GM19372 (cell line): Measurements from ENCODE around the gene CD19.
"Not testable (repeated sequence)": the region's sequence is repeated elsewhere in the genome, so short reads cannot be mapped to it uniquely, and the experiment has no call there.

ENCODE experiments used
- ATAC-seq: cut with Tn5 transposase; IDR thresholded peaks from one replicate; pipeline ENCODE4 v1.9.1; 2021; ENCODE audit warnings: mild to moderate bottlenecking, low read depth, moderate library complexity; ENCODE audit not compliant: unreplicated experiment

CD19 gene

DNA sequence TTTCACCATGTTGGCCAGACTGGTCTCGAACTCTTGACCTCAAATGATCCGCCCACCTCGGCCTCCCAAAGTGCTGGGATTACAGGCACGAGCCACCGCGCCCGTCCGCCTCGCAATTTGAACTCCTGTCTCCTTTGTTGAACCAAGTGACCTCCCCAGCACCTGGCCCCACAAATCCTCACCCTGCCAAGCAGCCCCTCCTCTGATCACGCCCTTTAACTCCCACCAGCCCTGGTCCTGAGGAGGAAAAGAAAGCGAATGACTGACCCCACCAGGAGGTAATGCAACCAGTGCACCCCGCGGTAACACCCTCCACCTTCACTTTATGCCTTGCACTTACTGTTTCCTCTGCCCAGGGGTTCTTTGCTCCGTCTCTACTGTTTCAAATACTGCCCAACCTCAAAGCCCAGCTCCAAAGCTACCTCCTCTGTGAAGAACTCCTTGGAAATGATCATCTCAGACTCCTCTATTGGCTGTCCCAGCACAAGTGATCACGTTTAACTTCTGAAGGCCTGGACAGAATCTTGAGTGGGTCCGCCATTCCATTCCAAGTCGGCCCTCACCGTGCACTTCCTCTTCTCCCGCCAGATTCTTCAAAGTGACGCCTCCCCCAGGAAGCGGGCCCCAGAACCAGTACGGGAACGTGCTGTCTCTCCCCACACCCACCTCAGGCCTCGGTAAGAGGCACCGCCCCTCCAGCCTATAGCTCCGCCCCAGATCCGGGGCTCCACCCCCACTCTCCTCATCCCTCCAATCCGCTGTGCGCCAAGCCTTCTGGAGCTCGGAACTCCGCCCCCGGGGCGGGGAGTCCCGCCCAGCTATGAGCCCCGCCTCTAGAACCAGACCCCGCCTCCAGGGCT is 4.4 kb downstream of the CD19 start:
- no peak for ATAC-seq

DNA sequence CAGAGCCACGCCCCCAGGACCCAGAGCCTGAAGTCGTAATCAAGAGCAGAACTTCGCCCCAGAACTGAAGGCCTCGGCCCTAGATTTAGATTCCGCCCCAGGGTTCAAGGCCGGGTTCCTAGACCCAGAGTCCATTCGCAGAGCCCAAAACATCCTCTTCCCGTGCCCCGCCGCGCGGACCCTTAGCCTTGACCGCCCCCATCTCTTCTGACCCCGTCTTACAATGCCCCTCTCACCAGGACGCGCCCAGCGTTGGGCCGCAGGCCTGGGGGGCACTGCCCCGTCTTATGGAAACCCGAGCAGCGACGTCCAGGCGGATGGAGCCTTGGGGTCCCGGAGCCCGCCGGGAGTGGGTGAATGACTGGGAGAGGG is 5.0 kb downstream of the CD19 start:
- no peak for ATAC-seq

DNA sequence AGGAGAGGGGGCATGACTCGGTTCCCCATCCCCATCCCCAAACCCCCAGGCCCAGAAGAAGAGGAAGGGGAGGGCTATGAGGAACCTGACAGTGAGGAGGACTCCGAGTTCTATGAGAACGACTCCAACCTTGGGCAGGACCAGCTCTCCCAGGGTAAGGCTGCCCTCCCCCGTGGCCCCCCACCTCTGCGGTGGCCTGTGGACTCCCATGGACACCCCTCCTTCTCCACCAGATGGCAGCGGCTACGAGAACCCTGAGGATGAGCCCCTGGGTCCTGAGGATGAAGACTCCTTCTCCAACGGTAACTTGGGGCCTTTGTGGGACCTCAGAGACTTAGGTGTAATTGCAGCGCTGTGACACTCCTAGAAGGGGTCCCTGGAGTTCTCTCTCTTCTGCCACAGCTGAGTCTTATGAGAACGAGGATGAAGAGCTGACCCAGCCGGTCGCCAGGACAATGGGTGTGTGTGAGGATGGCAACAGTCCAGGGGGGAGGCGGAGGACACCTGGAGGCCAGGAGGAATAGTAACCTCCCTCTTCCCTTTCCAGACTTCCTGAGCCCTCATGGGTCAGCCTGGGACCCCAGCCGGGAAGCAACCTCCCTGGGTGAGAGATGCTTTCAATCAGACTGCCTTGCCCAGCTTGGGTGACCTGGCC is 5.6 kb downstream of the CD19 start:
- ATAC-seq, result no peak

DNA sequence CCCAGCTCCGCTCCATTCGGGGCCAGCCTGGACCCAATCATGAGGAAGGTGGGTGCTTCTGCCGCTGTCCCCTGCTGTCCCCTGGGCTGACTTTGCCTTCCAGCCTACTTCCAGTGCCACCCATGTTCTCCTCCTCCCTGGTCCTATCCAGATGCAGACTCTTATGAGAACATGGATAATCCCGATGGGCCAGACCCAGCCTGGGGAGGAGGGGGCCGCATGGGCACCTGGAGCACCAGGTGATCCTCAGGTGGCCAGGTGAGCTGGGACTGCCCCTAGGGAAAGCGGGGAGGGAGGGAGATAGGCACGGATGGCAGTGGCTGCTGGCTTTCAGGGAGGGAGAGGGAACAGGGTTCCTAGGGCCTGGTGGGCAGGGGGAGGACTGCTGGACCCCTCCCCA is 7.0 kb downstream of the CD19 start:
- no peak for ATAC-seq

DNA sequence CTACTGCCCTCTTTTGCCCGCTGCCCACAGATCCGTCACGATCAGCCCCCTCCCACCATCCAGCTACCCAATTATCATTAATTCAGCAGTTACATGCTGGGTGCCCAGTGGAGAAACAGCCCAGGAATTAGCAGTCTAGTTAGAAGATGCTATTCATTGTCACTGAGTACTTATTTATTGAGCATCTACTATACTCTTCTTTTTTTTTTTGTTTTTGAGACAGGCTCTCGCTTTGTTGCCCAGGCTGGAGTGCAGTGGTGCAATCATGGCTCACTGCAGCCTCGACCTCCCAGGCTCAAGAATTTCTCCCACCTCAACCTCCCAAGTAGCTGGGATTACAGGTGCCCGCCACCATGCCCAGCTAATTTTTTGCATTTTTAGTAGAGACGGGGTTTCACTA is 8.1 kb downstream of the CD19 start:
- not testable (repeated sequence) for ATAC-seq

DNA sequence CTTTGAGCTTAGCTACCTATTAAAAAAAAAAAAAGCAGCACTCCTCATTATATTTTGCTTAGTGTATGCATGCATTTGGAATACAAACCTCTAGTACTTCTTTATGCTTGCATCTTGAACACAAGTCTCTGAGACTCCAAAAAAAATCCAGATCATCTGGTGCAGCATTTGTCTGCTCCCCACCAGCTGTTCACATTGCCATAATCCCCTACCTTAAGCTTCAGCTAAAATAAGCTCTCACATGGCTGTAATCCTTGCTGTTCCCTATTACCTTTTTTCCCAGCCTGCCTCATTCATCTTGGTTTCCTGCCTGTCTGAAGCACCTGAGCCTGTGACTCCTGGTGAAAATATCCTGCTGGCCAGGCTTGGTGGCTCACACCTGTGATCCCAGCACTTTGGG is 11.5 kb downstream of the CD19 start:
- no peak for ATAC-seq

DNA sequence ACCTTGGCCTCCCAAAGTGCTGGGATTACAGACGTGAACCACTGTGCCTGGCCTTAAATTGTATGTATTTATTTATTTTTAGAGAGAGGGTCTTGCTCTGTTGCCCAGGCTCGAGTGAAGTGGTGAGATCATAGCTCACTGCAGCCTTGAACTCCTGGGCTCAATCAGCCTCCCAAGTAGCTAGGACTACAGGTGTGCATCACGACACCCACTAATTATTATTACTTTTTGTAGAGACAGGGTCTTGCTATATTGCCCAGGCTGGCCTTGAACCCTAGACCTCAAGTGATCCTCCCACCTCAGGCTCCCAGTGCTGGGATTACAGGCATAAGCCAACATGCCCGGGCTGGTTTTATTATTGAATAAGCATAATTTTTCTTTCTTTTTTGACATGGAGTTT is 14.9 kb downstream of the CD19 start:
- ATAC-seq, result no peak

DNA sequence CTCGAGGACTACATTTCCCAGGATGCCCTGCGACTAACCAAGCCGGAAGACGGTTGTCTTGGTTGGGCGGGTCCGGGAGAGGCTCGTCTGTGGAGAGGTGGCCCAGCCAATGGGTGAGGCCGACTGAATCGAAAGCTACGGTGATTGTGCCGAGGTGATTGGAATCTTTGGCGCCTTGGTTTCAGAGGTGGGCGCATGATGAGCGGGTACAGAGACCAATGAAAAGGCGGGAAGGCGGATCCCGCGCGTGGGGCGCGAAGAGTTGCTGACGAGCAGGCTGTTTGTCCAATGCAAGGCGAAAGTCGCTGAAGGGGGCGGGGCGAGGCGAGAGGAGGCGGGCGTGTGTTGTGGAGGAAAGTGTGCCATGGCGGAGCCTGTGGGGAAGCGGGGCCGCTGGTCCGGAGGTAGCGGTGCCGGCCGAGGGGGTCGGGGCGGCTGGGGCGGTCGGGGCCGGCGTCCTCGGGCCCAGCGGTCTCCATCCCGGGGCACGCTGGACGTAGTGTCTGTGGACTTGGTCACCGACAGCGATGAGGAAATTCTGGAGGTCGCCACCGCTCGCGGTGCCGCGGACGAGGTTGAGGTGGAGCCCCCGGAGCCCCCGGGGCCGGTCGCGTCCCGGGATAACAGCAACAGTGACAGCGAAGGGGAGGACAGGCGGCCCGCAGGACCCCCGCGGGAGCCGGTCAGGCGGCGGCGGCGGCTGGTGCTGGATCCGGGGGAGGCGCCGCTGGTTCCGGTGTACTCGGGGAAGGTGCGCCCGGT is 19.1 kb downstream of the CD19 start, which contains the start of gene NFATC2IP:
Gene NFATC2IP, plus strand, starts transcription at position 290 of the 762 bp plus-strand sequence. Its CDS starts 75 bp downstream, at position 365.
- peak; percentile 97 for ATAC-seq

DNA sequence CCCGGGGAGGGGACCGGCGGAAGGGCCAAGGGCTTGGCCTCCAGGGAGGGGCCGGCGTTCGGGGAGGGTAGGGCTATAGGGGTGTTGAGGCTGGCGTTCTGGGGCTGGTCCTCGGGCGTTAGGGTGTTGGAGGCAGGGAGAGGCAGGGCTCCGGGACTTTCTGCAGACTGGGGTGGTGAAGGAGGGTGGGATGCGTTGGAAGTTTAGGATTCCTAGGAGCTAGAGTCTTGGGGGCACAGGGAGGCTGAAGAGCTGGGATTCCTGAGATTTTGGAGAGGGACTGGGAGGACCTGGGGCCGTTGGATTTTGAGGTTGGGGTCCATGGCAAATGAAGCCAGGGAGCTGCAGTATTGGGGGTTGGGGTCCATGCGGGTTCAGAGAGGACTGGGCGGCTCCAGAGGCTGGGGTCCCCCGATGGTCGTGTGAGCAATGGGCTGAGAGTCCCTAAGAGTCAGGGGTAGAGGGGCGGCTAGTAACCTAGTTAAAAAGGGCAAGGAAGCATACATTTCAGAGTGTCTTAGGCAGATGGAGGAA is 19.7 kb downstream of the CD19 start:
- no peak for ATAC-seq

DNA sequence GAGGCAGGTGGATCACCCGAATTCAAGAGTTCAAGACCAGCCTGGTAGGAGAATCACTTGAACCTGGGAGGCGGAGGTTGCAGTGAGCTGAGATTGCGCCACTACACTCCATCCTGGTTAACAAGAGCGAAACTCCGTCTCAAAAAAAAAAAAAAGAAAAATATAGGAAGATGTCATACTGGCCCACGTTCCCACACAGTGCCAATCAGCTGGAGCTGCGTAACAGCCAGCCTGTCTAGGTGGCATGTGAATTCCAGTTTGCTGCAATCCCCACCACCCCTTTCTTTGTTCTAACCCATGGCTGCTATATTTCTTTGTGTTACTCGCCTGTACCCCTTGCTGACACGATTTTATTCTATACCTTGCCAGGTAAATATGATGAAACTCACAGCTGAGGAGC is 26.4 kb downstream of the CD19 start:
- ATAC-seq, result no peak

DNA sequence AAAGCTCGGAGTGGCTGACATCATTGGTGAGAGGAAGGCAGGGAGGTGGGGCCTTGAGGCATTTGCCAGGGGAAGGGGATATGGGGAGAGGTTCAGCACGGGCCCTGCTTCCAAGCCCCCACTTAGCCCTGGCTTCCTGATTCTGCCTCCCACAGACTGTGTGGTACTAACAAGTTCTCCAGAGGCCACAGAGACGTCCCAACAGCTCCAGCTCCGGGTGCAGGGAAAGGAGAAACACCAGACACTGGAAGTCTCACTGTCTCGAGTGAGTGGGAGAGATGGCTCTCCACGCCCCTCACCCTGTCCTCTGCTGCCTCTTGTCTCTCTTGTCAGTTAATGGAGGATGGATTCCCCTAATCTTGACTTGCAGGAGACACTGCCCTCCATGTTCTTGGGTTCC is 27.1 kb downstream of the CD19 start:
- ATAC-seq, result no peak

DNA sequence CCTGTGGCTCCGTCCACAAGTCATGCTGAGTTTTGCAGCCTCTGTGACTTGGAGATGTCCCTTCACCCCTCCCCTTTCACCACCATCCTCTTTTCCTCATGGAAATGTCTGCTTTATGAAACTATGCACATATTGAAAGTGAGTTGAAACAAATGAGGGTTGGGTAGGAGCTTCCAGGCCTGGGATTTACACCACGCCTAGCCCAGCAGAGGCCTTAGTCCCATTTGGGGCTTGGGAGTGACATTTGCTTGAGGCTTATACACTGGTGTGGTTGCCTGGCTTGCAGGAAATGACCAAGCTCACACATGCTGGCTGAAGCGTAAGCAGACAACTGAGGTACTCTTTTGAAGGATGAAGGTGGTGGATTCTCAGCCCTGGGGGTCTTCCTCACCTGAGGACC is 32.3 kb downstream of the CD19 start:
- ATAC-seq, result no peak

DNA sequence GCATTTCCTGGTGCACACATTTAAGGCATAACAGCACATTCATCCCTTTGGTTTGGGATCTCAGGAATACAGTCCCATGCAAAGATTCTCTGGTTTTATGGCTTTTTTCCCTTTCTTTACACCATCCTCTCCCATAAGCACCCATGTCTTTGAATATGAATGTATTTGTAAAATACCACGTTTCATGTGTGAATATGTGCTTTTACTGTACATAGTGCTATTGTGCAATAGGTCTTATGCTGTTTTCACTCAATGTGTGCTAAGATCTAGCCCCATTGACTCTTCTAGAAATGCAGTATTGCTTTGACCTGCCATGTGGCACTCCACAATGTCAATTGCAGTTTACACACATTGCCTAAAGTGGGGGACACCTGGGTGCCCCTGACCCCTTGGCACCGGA is 32.7 kb downstream of the CD19 start:
- ATAC-seq, result no peak

DNA sequence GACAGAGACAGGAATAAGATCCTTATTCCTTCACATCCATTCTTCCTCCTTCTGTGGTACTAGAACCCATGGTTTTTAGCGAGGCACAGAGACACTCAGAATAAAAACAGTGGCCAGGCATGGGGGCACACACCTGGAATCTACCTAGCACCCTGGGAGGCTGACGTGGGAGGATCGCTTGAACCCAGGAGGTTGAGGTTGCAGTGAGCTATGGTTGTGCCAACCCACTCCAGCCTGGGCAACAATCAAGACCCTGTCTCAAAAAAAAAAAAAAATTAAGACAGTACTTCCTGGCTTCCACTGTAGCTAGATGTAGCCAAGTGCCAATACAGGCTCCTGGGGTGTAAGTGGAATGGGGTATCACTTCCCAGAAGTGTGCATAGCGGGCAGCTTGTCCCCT is 35.4 kb downstream of the CD19 start:
- no peak for ATAC-seq

DNA sequence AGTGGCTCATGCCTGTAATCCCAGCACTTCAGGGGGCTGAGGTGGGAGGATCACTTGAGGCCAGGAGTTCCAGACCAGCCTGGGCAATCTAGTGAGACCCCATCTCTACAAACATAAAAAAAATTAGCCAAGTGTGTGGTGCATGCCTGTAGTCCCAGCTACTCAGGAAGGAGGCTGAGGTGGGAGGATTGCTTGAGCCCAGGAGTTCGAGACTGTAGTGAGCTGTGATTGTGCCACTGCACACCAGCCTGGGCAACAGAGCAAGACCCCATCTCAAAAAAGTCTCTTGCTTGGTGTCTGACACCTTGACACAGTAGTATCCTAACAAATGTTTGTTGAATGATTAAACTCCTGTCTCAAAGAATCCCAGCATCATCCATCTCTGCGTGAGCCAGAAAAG is 37.9 kb downstream of the CD19 start:
- ATAC-seq, result not testable (repeated sequence)

DNA sequence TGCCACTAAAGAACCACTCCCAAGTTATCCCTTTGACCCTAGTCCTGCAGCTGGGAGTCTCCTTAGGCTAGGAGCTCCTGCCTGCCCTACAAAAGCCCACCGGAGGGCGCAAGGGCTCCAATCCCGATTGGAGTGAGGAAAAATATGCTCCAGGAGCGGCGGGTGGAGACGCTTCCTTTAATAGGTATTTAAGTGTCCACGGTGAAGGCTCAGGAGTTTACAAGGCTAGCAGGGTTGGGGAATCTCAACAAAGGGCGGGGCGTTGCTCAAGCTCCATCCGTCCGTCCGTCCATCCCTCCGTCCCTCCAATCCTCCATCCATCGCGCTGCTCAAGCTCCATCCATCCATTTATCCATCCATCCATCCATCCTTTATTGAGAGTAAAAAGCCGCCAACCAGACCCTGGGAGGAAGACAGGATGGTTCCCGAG is 42.3 kb downstream of the CD19 start:
- peak; percentile 13 for ATAC-seq

DNA sequence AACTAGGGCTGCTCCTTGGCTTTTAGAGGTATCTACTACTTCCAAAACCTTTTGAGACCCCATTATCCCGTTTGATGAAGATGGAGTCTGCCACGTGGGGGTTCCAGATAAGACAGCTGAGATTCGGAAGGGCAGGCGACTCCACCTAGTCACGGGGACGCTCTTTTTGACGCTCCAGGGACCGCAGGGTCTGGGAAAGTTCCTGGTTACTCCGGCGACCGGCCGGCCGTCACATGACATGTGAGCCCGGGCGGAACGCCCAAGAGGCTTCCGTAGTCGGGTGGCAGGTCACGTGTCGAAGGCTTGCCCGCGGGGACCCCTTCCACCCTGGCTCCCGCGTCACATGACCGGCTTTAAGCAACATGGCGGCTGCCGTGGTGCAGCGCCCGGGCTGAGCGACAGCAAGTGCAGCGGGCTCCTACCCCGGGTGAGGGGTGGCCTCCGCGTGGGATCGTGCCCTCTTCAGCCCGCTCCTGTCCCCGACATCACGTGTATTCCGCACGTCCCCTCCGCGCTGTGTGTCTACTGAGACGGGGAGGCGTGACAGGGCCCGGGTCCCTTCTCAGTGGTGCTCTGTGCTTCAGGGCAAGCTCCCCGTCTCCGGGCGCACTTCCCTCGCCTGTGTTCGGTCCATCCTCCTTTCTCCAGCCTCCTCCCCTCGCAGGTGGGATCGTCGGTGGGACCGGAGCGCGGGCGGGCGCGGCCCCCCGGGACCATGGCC is 42.8 kb downstream of the CD19 start, which contains the start of gene SPNS1:
Gene SPNS1, plus strand, starts transcription at position 342 of the 721 bp plus-strand sequence. Its CDS starts 374 bp downstream, at position 716.
- peak; percentile 93 for ATAC-seq

DNA sequence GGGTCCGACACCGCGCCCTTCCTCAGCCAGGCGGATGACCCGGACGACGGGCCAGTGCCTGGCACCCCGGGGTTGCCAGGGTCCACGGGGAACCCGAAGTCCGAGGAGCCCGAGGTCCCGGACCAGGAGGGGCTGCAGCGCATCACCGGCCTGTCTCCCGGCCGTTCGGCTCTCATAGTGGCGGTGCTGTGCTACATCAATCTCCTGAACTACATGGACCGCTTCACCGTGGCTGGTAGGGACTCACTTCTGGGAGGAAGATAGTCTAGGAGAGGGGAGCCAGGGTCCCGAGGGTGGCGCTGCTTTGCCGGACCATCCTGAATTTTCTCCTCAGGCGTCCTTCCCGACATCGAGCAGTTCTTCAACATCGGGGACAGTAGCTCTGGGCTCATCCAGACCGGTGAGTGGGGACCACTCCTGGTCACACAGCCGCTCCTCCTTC is 43.4 kb downstream of the CD19 start:
- no peak for ATAC-seq

DNA sequence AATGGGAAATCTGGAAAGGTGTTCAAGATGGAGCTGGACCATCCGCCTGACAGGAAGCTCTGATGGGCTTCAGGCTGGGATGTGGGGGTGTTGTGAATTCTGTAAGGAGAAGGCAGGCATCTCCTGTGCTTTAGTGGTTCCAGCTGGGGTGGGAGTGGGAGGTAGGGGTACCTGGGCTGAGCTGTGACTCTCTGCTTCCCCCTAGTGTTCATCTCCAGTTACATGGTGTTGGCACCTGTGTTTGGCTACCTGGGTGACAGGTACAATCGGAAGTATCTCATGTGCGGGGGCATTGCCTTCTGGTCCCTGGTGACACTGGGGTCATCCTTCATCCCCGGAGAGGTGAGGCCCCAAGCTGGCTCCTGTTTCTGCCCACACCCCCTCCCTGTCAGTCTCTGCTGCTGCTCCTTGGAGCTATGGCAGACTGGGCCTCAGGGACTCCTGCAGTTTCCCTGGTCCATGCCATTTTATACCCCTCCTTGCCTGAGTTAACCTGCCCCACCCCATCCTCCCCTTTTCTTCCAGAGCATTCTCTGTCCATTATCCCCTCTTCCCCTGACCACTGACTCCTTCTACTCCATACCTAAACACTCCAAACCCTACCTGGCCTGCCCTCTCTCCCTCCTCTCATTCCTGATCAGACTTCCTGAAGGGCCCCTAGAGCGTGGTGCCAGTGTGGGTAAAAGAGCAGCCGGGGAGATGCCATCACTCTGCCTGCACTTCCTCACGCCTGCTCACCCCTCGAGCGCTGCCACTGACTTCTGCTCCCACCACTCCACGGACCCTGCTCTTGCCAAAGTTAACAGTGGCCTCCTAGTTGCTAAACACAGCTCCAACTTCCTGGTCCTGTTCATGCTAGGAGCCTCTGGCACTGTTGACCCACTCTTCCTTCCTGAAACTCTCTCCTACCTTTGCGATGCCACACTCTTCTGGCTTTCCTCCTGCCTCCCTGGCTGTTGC is 46.2 kb downstream of the CD19 start:
- no peak for ATAC-seq
